GM21528 (cell line): Measurements from ENCODE around the gene PODXL.

ENCODE experiments used
- ATAC-seq: cut with Tn5 transposase; IDR thresholded peaks from one replicate; pipeline ENCODE4 v1.9.1; 2021; ENCODE audit warnings: mild to moderate bottlenecking, moderate library complexity; ENCODE audit not compliant: unreplicated experiment, low FRiP score

The PODXL gene

GRCh38 chr7:131568510-131568909 is 12.1 kb upstream of the PODXL start:
- no peak for ATAC-seq

DNA sequence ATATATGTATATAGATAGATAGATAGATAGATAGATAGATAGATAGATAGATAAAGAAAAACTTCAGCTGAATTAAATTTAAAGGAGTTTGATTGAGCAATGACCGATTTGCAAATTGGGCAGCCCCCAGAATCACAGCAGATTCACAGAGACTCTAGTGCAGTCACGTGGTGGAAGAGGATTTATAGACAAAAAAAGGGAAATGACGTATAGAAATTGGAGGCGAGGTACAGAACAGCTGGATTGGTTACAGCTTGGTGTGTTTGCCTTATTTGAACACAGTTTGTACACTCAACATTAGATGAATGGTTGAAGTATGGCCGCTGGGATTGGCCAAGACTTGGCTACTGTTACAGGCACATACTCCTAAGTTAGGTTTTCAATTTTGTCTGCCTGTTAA is 8.2 kb upstream of the PODXL start:
- no peak for ATAC-seq

GRCh38 chr7:131563918-131564317 is 7.5 kb upstream of the PODXL start:
- no peak for ATAC-seq

DNA sequence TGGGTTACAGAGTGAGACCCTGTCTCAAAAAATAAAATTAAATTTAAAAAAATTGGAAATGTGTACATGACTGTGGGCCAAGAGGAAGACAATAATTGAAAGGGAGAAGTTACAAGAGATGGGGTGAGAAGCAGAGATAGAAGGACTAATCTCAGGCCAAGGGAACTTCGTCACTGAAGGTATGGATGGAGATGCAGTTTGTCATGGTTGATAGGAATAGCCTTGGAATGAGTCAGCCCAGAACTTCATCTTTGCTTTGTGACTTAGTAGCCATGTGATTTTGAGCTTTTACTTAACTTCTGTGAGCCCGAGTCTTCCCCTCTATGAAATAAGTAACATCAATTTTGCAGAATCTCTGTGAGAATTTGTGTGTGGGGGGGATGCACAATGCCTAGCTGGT is 6.5 kb upstream of the PODXL start:
- ATAC-seq: no peak

- no peak for ATAC-seq
These were observed 3.6 kb upstream of the PODXL start for GRCh38 chr7:131560061-131560460.

- no peak for ATAC-seq
These were observed 1.4 kb upstream of the PODXL start for GRCh38 chr7:131557652-131558385.

- peak; percentile 31 for ATAC-seq
These were observed 652 bp upstream of the PODXL start for GRCh38 chr7:131556909-131557651.

- ATAC-seq: no peak
These were observed 826 bp downstream of the PODXL start for GRCh38 chr7:131555552-131556052.

DNA sequence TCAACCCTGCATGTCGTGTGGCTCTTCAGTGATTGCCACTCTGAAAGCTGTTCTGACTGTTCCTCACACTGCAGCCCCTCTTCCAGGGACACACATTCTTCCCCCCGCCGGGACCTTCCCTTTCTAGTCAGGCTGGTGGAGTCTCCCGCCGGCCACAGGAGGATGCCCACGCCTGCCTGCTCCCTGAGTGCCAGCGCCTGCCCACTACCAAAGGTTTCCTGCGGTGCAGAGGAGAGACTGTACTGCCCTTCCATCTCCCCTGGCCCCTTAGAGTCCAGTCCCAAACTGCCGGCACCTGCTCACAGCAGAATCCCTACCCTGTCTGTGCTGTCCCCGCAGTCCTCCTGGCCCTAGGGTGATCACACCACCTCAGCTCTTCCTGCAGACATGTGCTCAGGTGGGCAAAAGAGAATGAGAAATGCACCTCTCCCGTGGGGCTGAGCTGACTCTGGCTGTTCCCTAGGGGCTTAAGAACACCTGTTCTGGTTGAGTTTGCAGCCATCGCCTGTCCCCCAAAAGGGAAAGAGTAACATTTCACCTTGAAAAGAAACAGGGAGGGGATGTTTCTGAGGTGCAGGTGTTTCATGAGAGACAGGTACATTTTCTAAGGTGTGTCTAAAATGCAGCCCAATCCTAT is 1.4 kb downstream of the PODXL start:
- ATAC-seq: no peak

- no peak for ATAC-seq
These were observed 2.5 kb downstream of the PODXL start for GRCh38 chr7:131553931-131554330.

DNA sequence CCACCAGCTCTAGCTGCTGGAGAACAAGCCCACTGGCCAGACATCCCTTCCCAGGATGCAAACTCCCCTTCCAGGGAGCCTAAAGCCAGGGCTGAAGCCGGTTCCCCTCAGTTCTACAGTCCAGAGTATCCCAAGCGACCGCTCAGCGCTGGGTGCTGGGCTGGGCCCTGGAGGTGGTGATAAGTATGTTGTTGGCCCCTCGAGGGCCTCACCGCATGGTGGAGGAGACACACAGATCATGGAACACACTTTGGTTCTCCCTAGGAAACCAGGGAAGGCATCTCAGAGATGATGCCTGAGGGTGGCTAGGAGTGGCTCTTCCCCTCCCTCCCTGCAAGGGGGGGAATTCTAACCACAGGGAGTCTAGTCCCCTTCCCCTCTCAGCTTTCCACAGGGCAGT is 4.4 kb downstream of the PODXL start:
- no peak for ATAC-seq

DNA sequence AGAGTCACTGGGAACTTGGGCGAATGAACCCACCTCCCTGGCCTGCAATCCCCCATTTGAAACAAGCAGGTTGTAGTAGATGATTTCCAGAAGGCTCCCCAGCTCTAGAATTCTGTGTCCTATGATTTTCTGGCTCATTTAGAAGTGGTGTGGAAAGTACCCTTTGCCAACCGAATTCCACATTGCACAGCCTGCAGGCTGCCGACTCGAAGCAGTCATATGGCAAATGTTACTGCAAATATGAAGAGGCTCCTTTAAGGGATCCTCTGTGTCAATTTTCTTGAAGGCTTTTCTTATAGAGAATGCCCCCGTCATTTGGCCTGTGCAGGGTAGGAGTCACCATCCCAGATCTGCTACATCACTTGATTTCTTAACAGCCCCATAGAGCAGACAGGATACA is 5.6 kb downstream of the PODXL start:
- ATAC-seq: no peak

GRCh38 chr7:131548371-131548770 is 8.1 kb downstream of the PODXL start:
- no peak for ATAC-seq

DNA sequence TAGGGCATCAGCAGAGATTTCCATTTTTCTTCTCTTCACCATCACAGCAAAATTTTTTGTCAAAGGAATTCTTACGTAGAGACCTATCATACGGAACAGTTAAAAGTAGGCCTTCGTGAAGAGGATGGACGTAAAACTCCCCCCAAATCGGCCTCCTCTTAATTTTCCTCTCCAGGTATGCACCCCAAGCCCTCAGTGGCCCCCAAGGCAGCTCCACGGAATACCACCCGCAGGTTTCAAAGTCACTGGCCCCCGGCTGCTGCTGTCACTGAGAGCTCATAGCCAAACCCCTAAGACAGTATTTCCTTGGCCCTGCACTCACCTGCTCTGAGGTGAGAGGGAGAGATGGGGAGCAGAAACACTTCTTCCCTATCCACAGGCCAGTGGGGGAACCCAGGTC is 8.8 kb downstream of the PODXL start:
- ATAC-seq: no peak

DNA sequence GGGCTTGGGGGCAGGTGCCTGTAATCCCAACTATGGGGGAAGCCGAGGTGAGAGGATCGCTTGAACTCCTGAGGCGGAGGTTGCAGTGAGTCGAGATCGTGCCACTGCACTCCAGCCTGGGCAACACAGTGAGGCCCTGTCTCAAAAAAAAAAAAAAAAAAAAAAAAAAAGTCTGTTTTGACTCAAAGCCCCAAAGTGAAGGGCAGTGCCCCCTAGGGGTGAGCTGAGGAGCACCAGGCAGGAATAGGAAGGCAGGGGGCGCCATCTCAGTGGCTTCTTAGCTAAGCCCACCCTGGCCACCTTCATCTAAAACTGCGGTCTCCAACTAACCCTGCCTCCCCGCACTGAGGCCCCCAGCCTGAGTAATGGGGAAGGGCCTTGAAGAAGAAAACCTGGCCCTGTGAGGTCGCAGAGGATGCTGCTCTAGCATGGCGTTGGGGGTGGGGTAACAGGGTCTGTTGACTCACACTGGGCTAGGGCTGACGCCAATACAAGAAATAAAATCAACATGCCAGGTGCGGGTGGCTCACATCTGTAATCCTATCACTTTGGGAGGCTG is 9.8 kb downstream of the PODXL start:
- no peak for ATAC-seq

DNA sequence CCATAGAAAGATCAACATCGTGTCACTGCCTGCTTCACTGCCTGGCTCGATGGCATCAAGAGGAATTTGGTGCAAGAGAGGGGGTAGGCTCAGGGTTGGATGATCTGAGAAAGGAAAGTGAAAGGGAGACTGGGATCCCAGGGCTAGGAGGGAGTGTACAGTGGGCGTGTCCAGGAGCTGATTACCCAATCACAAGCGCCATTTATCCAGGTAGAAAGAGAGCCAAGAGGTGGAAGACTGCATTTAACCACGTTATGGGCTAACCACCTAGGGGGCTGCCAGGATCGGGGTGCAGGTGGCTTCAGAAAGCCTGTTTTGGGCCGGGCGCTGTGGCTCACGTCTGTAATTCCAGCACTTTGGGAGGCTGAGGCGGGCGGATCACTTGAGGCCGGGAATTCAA is 10.3 kb downstream of the PODXL start:
- ATAC-seq: no peak

DNA sequence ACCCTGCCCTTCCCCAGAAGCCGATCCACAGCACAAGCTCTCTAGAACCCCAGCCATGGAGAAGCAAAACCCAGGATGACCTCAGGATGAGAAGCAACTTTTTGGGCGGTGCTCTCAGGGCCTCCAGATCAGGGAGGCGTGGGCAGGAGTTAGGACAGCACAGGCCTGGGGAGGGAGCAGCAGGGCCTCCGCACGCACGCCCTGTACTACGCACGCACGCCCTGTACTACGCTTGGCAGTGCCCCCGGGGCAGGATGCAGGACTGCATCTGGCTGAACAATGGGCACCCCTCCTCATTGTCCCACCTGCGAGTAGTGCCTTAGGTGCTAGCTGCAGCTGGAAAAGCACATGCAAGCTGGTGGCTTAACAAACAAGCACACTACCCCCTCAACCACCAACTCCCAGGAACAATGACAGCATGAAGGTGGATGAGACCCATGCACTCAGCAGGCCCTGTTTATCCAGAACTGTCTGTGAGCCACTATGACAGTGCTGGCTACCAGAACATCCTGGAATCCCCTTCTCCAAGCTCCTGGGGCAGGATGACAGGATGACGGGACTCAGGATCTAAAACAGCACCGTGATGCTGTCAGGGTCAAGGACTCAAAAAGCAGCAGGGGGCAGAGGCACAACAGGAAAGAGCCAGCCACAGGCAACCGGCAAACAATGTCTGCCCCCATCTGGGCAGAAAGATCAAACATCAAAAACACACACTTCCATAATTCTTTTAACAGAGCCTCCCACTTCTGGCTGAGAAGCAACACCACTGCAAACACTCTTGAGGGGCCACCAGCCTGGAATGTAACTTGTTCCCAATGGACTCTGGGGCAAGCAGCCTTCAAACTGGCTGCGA is 11.8 kb downstream of the PODXL start:
- ATAC-seq: no peak

GRCh38 chr7:131544021-131544420 is 12.4 kb downstream of the PODXL start:
- no peak for ATAC-seq

- no peak for ATAC-seq
These were observed 13.1 kb downstream of the PODXL start for GRCh38 chr7:131543298-131543697.

DNA sequence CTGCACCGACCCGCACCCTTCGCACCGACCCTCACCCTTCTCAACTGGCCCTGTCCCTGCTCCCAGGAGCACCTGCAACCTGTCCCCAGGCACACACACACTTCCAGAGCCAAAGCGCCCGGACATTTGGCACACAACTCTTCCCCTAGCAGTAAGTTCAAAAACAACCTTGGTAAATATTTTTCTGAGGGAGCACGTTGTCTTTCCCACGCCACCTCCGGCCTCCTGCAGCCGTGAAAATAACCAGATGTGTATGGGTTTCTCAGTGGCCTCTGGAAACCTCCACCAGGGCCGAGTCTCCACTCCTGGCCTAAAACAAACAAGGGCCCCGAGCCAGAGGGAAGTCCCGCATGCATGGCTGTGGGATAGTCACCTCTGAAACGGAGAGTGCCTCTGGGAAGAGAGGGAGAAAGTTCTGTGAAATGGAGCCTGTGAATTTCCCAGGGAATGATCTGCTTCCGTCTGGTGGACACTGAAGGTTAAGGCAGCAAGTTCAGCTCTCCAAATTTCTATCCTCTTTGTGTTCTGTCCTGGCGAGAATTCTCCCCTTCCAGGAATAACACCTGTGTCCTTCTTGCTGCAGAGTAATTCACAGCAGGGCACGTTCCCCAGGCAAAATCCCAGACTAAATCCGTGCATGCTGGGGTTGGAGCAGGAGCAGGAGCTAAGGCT is 15.8 kb downstream of the PODXL start:
- no peak for ATAC-seq
